Measurements from ENCODE around the gene ITIH4. TPM values are rescaled to one million over a fixed set of nuclear protein-coding genes. Genes with fewer than 3 reads are reported as not detected.

Gene ITIH4
- total and polyA plus RNA-seq, 2 of the 13 experiments (the other 11 are each of a cell fraction or from before 2014, with no cell fraction given) = 2.7 to 5.3 TPM

DNA sequence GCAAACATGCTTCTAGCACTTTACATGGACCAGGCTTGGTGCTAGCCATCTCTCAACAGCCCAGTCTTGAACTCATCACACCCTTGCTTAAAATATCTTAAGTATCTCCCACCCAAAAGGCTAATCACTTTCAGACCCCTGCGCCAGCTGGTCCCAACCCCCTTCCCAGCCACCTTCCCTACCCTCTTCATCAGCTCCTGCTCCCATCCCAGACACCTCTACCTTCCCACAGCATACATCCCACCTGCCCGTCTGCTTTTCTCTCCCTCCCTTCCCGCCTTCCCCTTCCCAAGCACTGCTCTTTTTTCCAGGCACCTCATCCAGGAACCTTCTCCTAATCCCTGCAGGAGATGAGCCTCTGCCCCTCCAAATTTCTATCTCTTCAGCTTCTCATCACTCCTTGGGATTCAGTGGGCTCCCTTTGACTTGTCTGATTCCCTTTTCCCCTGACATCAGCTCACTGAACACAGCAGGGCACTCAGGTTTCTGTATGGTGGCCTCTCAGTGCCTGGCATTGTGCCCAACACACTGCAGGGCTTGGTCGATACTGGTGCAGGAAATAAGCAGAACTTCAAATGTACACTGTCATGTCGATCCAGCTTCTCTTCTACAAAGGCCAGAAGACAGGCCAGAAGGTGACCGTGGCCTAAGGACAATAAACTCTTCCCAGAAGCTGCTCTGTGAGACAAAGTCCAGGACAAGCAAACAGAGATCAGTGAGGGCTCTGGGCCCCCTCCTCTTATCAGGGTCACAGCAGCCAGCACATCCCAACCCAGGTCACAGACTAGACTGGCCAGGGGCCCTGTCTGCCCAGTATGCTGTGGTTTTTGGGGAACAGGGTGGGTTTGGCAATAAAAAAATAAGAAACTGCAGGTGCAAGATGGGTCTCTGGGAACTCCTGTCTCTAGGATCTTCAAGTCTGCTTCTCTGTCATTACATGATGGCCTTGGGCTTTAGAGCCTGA, 55.3 kb downstream of the ITIH4 start (continued):
- TF ChIP-seq, protein P1, sequence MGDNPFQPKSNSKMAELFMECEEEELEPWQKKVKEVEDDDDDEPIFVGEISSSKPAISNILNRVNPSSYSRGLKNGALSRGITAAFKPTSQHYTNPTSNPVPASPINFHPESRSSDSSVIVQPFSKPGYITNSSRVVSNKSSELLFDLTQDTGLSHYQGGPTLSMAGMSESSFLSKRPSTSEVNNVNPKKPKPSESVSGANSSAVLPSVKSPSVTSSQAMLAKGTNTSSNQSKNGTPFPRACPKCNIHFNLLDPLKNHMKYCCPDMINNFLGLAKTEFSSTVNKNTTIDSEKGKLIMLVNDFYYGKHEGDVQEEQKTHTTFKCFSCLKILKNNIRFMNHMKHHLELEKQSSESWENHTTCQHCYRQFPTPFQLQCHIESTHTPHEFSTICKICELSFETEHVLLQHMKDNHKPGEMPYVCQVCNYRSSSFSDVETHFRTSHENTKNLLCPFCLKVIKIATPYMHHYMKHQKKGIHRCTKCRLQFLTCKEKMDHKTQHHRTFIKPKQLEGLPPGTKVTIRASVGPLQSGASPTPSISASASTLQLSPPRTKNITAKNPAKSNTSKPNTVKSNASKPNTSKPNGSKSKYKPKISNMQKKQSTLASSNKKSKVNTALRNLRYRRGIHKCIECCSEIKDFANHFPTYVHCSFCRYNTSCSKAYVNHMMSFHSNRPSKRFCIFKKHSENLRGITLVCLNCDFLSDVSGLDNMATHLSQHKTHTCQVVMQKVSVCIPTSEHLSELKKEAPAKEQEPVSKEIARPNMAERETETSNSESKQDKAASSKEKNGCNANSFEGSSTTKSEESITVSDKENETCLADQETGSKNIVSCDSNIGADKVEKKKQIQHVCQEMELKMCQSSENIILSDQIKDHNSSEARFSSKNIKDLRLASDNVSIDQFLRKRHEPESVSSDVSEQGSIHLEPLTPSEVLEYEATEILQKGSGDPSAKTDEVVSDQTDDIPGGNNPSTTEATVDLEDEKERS (CRISPR knock-in tag; IDR thresholded peaks at IDR 0.05) = peak; percentile 86; the same call in 1 of the 2 replicates
- TF ChIP-seq BRD4 (CRISPR knock-in tag; IDR thresholded peaks at IDR 0.05) = peak; percentile 72
- TF ChIP-seq ISL2 (CRISPR knock-in tag; IDR thresholded peaks at IDR 0.05) = peak; percentile 82; the same call in 1 of the 2 replicates
- TF ChIP-seq KDM6A (CRISPR knock-in tag; IDR thresholded peaks at IDR 0.05; ENCODE audit: low read depth) = peak; percentile 98
- TF ChIP-seq POLR2A (IDR thresholded peaks at IDR 0.05; ENCODE audit: insufficient read depth in 1 of 2, low read depth in 2 of 2, low read length in 2 of 2) = peak in 1 of 2 experiments; percentile 30; a peak in 2 of 4 replicates
- no peak; the same call in 1 of the 2 replicates for TF ChIP-seq KAT2B (IDR thresholded peaks at IDR 0.05; ENCODE audit: borderline replicate concordance, low read depth, low read length)
- no peak for TF ChIP-seq IKZF1 (IDR thresholded peaks at IDR 0.05)
- peak; percentile 55 for TF ChIP-seq MED8 (CRISPR knock-in tag; IDR thresholded peaks at IDR 0.05; ENCODE audit: insufficient replicate concordance)
- TF ChIP-seq ZNF451 (CRISPR knock-in tag; IDR thresholded peaks at IDR 0.05) = 0 out of 2 replicates have a peak, but pooled peaks have one; percentile 41
- no peak for TF ChIP-seq GTF2F1 (IDR thresholded peaks at IDR 0.05; ENCODE audit: low read length)
- TF ChIP-seq, protein P2, sequence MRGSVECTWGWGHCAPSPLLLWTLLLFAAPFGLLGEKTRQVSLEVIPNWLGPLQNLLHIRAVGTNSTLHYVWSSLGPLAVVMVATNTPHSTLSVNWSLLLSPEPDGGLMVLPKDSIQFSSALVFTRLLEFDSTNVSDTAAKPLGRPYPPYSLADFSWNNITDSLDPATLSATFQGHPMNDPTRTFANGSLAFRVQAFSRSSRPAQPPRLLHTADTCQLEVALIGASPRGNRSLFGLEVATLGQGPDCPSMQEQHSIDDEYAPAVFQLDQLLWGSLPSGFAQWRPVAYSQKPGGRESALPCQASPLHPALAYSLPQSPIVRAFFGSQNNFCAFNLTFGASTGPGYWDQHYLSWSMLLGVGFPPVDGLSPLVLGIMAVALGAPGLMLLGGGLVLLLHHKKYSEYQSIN (CRISPR knock-in tag; IDR thresholded peaks at IDR 0.05; ENCODE audit: borderline replicate concordance) = no peak
- TF ChIP-seq ZNF232 (CRISPR knock-in tag; IDR thresholded peaks at IDR 0.05; ENCODE audit: borderline replicate concordance) = peak; percentile 53; the same call in 1 of the 2 replicates
- no peak for TF ChIP-seq ELK4 (CRISPR knock-in tag; IDR thresholded peaks at IDR 0.05; ENCODE audit: borderline replicate concordance)
- TF ChIP-seq HOXA7 (CRISPR knock-in tag; IDR thresholded peaks at IDR 0.05) = no peak
- TF ChIP-seq NR2F2 (IDR thresholded peaks at IDR 0.05; ENCODE audit: borderline replicate concordance, low read depth) = peak; percentile 94
- no peak for TF ChIP-seq SP140L (CRISPR knock-in tag; IDR thresholded peaks at IDR 0.05; ENCODE audit: borderline replicate concordance)
- TF ChIP-seq MTF2 (CRISPR knock-in tag; IDR thresholded peaks at IDR 0.05; ENCODE audit: borderline replicate concordance) = peak; percentile 59; the same call in 1 of the 2 replicates
- TF ChIP-seq ZNF251 (CRISPR knock-in tag; IDR thresholded peaks at IDR 0.05) = no peak
- peak; percentile 54; the same call in 1 of the 2 replicates for TF ChIP-seq TFDP2 (CRISPR knock-in tag; IDR thresholded peaks at IDR 0.05)
- TF ChIP-seq ZNF775 (CRISPR knock-in tag; IDR thresholded peaks at IDR 0.05; ENCODE audit: borderline replicate concordance) = no peak
- no peak for TF ChIP-seq ZNF639 (CRISPR knock-in tag; conservative IDR thresholded peaks at IDR 0.05)

Data from HepG2 (cell line).